GM19193 (cell line): ENCODE data around the gene INPP4A.

Experiments used
- POLR2A ChIP-seq: IDR thresholded peaks from 4 replicates; pipeline ENCODE4 v1.6.1; 2011; ENCODE audit not compliant: insufficient read depth, insufficient read length; ENCODE audit errors: extremely low read depth

INPP4A gene

GRCh38 chr2:98571796-98572195 is 127.1 kb downstream of the INPP4A start:
- TF ChIP-seq POLR2A: no peak

DNA sequence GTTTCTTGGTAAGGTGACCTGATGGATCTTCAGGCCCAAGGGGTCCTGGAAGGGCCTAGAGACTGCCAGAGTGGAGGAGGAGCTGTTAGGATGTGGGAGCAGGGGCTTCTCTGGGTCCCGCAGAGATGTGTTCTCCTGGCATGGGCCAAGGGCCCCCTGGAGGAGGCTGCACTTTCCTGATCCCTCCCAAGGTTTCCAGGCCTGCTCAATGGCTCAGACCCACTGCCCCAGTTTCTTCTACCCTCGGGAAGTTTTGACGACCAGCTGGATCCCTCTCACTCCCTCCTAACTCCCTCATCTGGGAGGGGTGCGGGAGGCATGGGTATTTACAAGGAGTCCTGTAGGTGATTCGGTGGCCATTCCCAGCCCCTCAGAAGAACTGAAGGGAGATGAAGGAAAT is 127.6 kb downstream of the INPP4A start:
- no peak for TF ChIP-seq POLR2A

DNA sequence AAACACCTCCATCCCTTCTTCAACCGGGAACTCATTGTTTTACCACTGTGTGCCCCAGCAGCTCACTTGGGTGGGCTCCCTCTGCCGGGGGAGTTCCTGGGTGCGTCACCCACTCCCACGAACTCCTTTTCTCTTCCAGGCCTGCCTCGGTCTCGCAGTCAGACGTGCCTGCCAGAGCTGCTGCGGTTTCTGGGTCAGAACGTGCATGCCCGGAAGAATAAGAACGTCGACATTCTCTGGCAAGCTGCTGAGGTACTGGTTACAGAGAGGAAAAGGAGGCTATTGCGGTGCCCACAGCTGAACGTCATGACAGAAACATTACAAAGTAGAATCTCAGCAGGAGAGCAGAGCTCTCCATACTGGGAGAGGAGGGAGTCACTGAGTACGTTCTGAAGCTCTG is 128.0 kb downstream of the INPP4A start:
- no peak for TF ChIP-seq POLR2A

GRCh38 chr2:98573426-98573825 is 128.8 kb downstream of the INPP4A start:
- no peak for TF ChIP-seq POLR2A

GRCh38 chr2:98576666-98577312 is 132.1 kb downstream of the INPP4A start:
- TF ChIP-seq POLR2A: no peak

- TF ChIP-seq POLR2A: no peak
Observed at GRCh38 chr2:98577313-98577712, 132.7 kb downstream of the INPP4A start.

- no peak for TF ChIP-seq POLR2A
Observed at GRCh38 chr2:98578231-98578630, 133.6 kb downstream of the INPP4A start.

DNA sequence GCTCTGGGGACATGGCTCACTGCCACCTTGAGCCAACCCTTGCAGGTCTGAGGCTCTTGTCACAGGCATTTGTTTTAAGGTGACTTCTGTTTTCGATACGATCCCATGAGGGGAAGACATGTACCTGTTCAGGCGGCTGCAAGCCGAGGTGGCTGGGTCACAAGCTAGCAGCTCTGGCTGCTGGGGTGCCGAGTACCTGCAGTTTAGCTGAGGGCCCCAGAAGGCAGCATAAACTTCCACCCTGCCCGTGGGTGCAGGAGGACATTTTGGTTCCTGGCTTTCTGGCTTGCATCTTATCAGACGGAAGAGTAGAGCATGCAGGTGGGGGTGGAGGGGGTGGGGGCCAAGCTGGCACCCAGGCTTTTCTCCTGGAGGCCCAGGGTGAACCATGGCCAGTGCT is 135.3 kb downstream of the INPP4A start:
- no peak for TF ChIP-seq POLR2A

DNA sequence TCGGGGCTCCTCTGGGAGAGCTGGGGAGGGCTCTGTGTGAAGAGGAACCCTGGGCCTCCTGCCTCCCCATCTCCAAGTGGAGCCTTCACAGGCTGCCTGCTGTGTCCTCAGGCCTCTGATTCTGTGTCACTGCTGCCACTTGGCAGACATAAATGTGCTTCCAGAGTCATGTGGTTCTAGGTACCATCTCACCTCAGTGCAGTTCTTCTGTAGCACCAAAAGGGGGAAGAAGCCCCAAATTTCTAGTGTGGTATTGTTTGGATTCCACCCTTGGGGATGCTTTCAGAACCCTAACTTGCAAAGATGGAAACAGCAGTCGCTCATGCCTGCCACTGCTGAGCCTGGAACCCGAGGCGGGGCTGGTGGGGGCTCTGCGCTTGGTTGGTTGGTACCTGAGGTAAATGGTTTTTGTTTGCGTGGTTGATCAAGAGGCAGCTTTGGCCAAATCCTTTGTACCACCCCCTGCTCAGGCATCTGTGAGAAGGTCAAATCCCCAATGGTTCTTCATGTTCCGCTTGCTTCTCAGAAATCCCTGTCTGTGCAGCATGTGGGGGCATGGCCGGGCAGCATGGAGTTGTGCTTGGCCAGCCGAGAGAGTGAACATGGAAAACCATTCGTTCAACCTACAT is 136.1 kb downstream of the INPP4A start:
- TF ChIP-seq POLR2A: no peak

DNA sequence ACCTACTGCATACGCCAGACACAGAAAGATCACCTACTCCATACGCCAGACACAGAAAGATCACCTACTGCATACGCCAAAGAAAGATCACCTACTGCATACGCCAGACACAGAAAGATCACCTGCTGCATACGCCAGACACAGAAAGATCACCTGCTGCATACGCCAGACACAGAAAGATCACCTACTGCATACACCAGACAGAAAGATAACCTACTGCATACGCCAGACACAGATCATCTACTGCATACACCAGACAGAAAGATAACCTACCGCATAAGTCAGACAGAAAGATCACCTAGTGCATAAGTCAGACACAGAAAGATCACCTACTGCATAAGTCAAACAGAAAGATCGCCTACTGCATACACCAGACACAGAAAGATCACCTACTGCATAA is 137.9 kb downstream of the INPP4A start:
- no peak for TF ChIP-seq POLR2A

DNA sequence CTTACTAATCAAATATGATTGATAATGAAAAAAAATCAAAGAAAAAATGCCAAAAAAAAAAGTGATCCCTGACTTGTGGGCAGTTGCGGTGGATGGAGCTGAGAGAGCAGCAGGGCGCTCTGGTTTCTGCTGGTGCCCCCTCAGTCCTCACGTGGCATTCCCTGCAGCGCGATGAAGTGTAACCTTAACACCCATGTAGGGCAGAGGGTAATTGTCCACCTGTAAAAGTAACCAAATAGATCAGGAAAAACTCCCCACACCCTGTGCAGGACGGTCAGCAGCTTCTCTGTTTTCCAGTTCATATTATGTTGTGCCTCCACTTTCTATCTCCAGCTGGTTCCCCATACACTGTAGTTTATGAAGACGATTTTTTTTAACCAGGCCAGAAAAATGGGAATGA is 138.6 kb downstream of the INPP4A start:
- no peak for TF ChIP-seq POLR2A

DNA sequence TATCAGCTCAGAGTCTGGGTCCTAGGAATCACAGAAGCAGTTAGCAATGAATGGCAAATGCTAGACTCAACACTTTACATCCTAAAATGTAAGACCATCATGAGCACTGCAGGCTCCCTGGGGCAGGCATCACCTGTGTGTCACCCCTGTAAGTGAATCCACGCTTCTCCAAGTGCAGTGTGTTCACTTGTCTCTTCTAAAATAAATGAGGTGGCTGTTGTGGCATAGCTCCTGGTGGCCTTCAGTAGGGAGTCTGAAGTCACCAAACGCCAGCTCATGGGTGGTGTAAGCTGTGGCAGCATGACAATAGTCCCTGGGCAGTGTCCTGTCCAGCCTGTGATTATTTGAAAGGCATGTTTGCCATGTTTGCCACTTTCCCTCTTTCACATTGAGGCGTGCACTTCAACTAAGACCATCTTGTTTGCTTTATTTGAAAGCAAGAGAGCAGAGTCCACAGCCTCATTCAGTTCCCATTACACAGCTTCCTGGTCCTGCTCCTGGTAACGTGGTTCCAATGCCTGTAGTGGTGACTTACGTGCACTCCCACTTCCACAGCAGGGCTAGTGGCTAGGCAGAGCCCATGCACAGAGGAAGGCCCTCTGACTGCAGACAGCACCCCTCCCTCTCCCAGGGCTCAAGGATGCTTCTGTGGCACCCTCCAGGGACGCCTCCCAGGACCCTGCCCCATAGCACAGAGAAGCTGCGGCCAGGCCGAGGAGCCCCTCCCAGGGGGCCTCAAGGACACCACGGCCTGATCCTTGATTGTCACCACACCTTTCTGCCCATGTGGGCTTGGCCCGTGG is 139.4 kb downstream of the INPP4A start:
- TF ChIP-seq POLR2A: no peak

- TF ChIP-seq POLR2A: no peak
Observed at GRCh38 chr2:98585386-98585785, 140.7 kb downstream of the INPP4A start.

DNA sequence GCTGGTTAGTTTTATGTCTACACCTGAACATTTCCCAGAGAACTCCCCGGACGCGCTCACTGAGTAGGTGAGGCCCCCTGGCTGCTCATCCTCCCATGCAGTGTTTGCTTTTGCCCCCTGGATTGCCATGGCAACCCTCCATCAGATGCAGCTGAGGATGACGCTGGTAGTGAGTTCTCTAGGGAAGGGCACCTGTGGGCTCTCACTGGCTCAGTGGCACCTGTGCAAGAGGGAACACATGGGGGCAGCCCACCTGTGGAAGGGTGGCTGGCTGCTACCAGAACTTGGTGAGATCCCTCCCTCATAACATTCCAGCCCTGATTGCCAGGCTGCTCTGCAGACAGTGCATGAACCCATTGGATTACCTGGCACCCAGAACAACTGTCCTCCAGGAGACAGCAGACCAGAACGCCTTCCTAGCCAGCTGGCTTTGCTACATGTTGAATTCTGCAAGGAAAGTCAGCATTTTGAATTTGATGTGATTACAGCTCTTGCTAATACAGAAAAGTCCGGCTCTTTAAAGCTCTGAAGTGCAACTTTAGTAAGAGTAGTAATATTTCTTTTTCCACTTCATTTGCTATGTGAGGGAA is 142.0 kb downstream of the INPP4A start:
- no peak for TF ChIP-seq POLR2A

DNA sequence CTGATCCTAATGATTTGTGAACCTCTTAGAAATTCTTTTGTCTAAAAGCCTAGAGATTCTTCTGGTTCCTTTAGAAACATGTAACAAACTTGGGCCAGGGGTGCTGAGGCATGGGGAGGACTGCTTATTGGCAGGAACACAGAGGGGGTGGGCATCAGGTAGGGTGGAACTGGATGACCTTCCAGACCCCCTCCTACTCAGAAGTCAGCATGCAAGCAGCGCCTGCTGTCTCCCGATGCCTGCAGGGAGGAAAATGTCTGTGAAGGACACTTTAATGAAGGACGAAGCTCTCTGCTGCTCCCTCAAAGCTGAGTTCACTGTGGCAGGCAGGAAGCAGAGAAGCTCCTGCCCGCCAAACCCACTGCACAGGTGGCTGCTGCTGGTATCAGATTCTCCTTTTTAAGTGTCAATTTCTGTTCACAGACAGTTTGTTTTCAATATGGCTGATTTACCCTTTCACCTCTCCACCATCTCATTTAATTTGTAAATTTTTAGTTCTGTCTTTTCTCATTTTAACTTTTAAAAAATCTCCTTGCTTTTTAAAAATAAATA is 144.3 kb downstream of the INPP4A start:
- TF ChIP-seq POLR2A: no peak
